RPMI8226 (cell line): ENCODE data around the gene FAM114A1.
A peak's percentile ranks its signal among the peaks of the same experiment; 100 is the strongest.

Experiments used
- DNase-seq: peaks from one replicate; pipeline ENCODE4 v3.0.0-alpha.2; 2015

Gene FAM114A1

DNA sequence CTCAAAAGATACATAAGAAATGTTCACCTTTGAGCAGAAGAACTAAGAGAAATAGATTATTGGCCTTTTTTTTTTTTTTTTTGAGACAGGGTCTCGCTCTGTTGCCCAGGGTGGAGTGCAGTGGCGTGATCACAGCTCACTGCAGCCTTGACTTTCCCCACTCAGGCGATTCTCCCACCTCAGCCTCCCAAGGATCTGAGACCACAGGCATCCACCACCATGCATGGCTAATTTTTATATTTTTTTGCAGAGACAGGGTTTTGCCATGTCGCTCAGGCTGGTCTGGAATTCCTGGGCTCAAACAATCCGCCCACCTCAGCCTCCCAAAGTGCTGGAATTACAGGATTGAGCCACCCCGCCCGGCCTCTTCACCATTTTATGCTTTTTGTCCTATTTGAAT lies 8.1 kb upstream of the FAM114A1 start:
- no peak for DNase-seq

DNA sequence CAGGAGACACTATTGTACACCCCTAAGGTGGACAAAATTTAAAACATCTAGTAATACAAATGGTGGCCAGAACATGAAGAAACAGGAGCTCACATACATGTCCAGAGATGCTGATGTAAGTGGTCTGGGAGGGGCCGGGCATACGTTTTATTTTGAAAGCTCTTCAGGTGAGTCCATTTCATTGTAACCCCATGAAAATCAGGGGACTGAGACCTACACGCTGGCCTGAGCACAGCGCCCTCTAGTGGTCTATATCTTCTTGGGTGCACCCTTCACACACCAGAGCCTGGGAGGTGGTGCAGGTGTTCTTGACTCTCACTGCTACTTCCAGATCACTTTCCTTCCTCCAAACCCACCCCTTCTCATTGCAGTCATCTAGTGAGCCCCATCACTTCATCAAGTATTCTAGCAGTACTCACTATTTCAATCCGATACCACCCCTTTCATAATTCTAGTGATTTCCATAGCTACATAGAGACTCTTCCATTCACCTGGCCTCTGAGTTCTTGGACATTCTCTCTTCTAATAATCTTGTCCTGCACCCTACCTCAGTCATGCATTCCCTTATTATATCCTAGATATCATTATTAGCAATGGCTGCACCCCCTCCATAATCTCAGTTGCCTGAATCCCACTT lies 6.7 kb upstream of the FAM114A1 start:
- peak; percentile 76 for DNase-seq

GRCh38 chr4:38861791-38862190 lies 5.8 kb upstream of the FAM114A1 start:
- DNase-seq, result no peak

DNA sequence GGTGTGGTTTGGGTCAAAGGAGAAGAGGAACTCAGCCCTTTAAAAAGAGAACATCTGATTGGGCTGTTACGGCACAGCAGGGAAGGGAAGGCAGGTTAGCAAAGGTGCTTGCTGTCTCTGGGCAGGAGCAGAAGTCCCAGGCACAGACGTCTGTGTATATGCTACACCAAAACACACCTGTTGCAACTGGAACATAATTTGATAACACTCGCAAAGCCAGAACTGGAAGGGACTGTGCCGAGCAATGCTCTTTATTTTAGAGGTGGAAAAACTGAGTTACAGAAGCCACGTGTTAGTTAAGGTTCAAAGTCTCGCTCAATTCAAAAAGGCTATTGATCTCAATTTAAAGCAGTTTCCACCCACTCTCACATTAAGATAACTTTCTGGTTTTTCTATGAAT lies 2.2 kb upstream of the FAM114A1 start:
- DNase-seq, result no peak

- DNase-seq, result no peak
These were observed 581 bp upstream of the FAM114A1 start for GRCh38 chr4:38866973-38867477.

GRCh38 chr4:38868059-38868960 lies 704 bp downstream of the FAM114A1 start:
- no peak for DNase-seq

DNA sequence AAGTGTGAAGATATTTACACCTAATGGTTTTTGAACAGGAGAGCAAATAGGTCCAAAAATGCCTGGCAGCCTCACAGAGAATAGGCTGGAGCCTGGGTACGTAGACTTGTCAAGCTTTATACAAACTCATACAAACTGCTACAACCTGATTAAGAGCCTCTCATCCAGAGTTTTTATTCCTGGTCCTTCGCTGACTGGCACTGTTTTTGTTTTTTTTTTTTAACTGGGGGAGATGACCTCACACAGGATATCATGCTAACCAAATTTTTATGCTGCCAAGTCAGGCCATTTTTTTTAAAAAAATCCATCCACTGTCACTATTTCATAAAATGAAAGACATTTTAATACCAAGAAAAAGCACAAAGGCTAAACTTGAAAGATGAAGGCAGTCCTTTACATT lies 1.9 kb downstream of the FAM114A1 start:
- no peak for DNase-seq

- no peak for DNase-seq
These were observed 2.6 kb downstream of the FAM114A1 start for GRCh38 chr4:38870098-38870808.

DNA sequence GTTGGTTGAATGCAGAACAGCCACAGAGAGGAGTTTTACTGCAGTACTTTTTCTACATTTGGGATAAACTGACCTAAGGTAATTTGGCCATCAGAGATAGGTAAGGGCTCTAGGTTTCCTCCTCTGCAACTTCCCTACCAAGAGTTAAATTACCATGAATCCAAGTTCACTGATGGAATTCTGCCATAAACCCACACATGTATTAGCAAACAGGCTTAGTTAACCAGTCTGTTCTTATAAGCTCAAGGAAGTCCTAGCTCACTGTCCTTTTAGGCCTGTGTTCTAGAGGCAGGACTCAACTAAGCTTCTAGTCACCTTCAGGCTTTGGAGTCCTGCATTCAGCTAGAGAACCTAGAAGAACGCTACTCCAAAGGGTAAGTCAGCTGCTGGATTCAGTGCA lies 4.0 kb downstream of the FAM114A1 start:
- no peak for DNase-seq

DNA sequence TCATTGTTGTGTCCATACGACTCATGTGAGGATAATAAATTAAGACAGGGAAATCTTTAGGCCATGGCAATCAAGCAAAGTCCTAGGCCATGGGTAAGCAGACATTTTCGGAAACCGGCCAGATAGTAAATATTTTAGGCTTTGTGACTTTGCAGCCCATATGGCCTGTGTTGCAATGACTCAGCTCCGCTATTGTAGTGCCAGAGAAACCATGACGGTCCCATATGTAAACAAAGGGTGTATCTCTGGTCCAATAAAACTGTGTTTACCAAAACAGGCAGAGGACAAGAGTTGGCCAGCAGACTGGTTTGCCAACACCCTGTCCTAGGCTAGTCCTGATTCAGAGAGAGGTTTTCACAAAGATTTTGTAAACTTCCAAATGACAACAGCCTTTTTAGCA lies 5.0 kb downstream of the FAM114A1 start:
- no peak for DNase-seq

GRCh38 chr4:38873290-38873944 lies 5.8 kb downstream of the FAM114A1 start:
- no peak for DNase-seq

DNA sequence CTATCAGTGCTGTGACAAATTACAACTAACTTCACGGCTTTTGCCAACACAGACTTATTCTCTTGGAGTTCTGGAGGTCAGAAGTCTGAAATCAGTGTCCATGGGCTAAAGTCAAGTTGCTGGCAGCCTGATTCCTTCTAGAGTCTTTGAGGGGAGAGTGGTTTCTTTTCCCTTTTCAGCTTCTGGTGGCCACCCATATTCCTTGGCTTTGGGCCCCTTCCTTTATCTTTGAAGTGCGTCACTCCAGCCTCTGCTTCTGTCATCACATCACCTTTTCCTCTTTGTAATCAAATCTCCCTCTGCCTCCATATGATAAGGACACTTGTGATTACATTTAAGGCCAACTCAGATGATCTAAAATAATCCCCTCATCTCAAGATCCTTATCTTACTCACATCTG lies 9.0 kb downstream of the FAM114A1 start:
- no peak for DNase-seq

GRCh38 chr4:38884254-38884653 lies 16.6 kb downstream of the FAM114A1 start:
- DNase-seq, result no peak

DNA sequence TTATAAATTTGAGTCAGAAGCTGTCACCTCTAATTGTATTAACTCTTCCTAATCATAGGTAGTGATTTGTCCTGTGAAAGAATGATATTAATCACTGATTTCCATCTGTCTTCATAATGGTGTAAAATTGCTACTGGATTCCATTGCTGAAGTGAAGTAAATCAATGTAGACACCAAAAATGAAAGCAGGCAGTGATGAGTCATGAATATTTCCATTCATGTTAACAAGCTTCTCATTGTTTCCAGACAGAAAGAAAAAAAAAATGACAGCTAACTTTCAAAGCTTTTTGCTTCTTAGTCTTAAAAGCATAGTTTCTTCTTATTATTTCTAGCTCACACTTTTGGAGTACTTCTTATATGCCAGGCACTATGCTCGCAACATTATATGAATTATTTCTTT lies 21.5 kb downstream of the FAM114A1 start:
- no peak for DNase-seq

DNA sequence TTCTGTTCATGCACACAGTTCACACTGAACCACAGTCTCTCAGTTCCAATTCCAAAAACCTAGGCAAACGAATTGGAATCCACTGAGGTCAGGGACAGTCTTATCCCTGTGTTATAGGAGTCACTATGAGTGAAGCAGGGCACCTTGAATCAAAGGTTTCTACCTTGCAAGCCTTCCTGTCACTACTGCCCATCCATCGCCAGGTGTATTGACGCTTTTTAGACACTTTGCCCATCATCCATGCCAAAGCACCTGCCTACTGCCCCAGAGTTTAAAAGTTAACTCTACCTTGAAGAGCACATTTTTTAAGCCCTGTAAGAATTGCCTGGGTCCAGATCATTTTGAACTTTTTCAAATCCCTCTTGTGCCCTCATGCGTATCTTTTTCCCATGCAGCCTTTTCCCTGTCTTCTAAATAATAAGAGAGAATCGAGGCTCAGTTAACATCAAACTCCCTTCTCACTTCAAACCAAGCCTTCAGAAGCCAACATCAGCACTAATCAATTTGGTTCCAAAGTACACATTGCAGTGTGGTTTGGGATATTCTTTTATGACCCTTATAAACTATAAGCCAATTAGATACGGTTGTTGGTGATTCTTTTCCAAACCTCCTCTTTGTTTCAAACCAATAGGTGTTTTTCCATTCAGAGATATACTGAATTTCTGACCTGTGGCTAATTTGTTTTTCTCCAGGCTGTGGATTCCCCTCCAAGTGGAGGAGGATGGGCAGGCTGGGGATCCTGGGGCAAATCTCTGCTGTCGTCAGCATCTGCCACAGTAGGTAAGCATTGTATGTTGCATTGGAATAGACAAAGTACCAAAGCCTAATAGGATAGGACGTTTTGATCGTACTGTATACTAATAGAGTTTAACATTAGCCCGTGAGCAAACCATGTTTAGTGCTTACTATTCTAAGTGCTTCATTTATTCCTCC lies 23.7 kb downstream of the FAM114A1 start:
- DNase-seq, result no peak

GRCh38 chr4:38894322-38894982 lies 26.8 kb downstream of the FAM114A1 start:
- no peak for DNase-seq

DNA sequence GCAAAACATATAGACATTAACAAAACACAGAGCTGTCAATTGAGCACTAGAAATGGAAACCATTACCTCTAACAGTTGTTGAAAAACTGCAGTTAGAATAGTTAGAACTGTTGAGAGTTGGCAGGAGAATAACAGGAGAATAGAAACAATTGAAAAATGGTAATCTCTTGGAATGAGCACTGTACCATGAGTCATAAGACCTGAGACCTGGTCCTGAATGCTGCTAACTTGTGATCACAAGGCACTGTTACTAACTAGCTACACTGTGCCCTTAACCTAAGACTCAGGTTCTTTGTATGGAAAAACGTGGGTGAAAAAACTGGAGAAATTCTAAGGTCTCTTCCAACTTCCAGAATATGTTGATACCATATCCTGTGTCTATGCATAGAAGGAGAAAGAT lies 29.3 kb downstream of the FAM114A1 start:
- no peak for DNase-seq

DNA sequence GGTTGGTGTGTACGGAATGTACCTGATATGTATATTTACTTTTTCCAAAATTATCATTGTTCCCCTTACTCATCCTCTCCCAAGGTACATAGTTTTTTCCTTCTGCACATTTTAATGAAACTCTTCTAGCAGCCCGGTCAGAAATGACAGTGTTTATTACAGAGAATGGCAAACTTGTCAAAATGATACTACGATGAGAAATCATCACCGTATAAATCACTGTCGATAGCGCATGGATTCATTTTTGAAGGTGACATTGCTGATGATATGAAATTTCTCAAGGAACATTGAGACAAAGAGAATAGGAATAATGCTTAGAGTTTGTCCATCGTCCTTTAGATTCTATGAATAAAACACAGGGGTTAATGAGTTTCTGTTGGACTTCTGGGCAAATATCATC lies 30.6 kb downstream of the FAM114A1 start:
- no peak for DNase-seq

DNA sequence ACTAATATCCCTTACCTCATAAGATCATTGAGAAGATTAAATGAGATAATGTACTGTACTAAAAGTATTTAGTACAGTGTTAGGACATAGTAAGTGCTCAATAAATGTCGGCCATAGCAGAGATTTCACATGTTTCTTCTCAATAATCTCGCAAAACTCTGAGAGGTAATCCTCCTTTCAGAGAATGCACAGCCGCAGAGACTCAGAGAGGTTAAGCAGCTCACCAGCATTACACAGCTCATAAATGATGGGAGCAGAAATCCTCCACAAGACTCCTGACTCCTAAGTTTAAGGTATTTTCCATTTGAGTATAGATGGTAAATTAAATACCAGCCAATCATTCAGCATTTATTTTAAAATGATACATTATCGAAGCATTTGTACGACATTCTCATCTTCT lies 34.6 kb downstream of the FAM114A1 start:
- no peak for DNase-seq

GRCh38 chr4:38902695-38903094 lies 35.1 kb downstream of the FAM114A1 start:
- peak; percentile 11 for DNase-seq

DNA sequence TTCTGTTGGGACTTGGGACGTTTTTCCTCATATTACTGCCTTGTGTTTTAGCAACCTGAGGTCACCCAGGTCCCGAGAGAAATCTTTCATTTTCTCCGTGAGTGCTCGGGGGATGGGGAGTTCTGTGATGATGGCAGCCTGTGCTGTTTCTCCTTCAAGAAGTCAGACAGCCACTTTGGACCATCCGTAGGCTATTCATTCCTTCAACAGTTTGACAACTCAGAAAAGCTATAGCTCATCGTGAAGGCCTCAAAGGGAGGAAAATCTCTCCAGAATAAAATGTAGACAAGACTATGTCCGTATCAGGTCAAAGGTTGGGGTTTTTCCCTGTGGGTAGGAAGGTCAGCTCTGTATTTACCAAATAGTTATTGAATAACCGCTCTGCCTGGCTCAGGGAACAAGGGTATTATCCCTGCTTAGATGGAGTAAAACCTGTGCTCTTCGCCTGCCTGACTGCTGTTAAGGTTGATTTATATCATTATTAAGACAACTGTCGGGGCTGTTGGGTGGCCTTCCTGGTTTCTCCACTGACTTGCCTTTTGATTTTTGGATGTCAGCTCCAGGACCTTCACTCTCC lies 36.6 kb downstream of the FAM114A1 start:
- DNase-seq, result no peak
